NCI-H446 (cell line): ENCODE results near the gene PRR19.

Experiments used
- DNase-seq, 2 experiments: peaks; one replicate each; lab custom pipeline; 2025; lab: John Stamatoyannopoulos, UW

PRR19 gene

GRCh38 chr19:42271861-42272534 lies 29.9 kb upstream of the PRR19 start:
- no peak for DNase-seq

- no peak for DNase-seq
Measured at GRCh38 chr19:42272535-42272897, 29.4 kb upstream of the PRR19 start.

- DNase-seq = no peak
Measured at GRCh38 chr19:42272989-42273406, 28.9 kb upstream of the PRR19 start.

GRCh38 chr19:42273407-42274064 lies 28.4 kb upstream of the PRR19 start:
- DNase-seq = no peak

GRCh38 chr19:42274065-42274682 lies 27.8 kb upstream of the PRR19 start:
- no peak for DNase-seq

- DNase-seq = no peak
Measured at GRCh38 chr19:42275103-42275502, 26.8 kb upstream of the PRR19 start.

GRCh38 chr19:42275517-42275916 lies 26.4 kb upstream of the PRR19 start:
- DNase-seq = no peak

GRCh38 chr19:42276284-42276683 lies 25.6 kb upstream of the PRR19 start:
- DNase-seq = no peak

- no peak for DNase-seq
Measured at GRCh38 chr19:42276821-42277220, 25.1 kb upstream of the PRR19 start.

GRCh38 chr19:42277821-42278451 lies 24.0 kb upstream of the PRR19 start:
- DNase-seq = peak; percentile 49 to 85

- DNase-seq = peak in 1 of 2 experiments; percentile 60
Measured at GRCh38 chr19:42278452-42279154, 23.3 kb upstream of the PRR19 start.

- DNase-seq = peak in 1 of 2 experiments; percentile 68
Measured at GRCh38 chr19:42279155-42279901, 22.6 kb upstream of the PRR19 start.

GRCh38 chr19:42279902-42280814 lies 21.8 kb upstream of the PRR19 start:
- peak; percentile 88 to 94 for DNase-seq

- DNase-seq = peak in 1 of 2 experiments; percentile 69
Measured at GRCh38 chr19:42280815-42281145, 21.2 kb upstream of the PRR19 start.

GRCh38 chr19:42281146-42281826 lies 20.6 kb upstream of the PRR19 start:
- DNase-seq = peak; percentile 50 to 63

- peak in 1 of 2 experiments; percentile 55 for DNase-seq
Measured at GRCh38 chr19:42281827-42282762, 19.8 kb upstream of the PRR19 start.

- no peak for DNase-seq
Measured at GRCh38 chr19:42282819-42283187, 19.1 kb upstream of the PRR19 start.

GRCh38 chr19:42283188-42284065 lies 18.5 kb upstream of the PRR19 start:
- DNase-seq = peak; percentile 86 to 97
